CD14-positive monocyte (primary cell): Measurements from ENCODE around the gene GGA2. TPM values are rescaled to one million over a fixed set of nuclear protein-coding genes. Genes with fewer than 3 reads are reported as not detected.

Experiments
- DNase-seq, 3 donors: peaks; one replicate each; pipeline ENCODE4 v3.0.0-alpha.2; 2011 to 2022
- H2AFZ ChIP-seq: 2 replicates; pipeline ENCODE4 v1.6.0; 2012; ENCODE audit warnings: mild to moderate bottlenecking, low read depth, low read length, inconsistent platforms; ENCODE audit not compliant: insufficient read depth, poor library complexity, severe bottlenecking
- H3K27ac ChIP-seq, 2 donors: 1 replicate in 1 of 2; 2 replicates in 1 of 2; pipeline ENCODE4 v1.5.1; 2012 to 2013; ENCODE audit warnings: low read length in 2 of 2, control low read depth in 1 of 2, inconsistent platforms in 1 of 2, low read depth in 1 of 2, mild to moderate bottlenecking in 1 of 2
- H3K27me3 ChIP-seq, 2 donors: one replicate each; pipeline versions ENCODE4 v1.6.0 to v1.6.1; 2011 to 2013; ENCODE audit warnings: low read length in 2 of 2; ENCODE audit not compliant: control insufficient read depth in 2 of 2, insufficient read depth in 2 of 2
- H3K36me3 ChIP-seq, 2 donors: replicated peaks in 1 of 2; 1 replicate in 1 of 2; 2 replicates in 1 of 2; pipeline versions ENCODE4 v1.5.1 to v1.6.1; 2012 to 2013; ENCODE audit warnings: low read length in 2 of 2, control low read depth in 1 of 2, inconsistent platforms in 1 of 2, mild to moderate bottlenecking in 1 of 2; ENCODE audit not compliant: insufficient read depth in 2 of 2, control insufficient read depth in 1 of 2
- H3K4me1 ChIP-seq, 2 donors: 1 replicate in 1 of 2; 2 replicates in 1 of 2; pipeline versions ENCODE4 v1.5.1 to v1.6.1; 2012 to 2013; ENCODE audit warnings: low read length in 2 of 2, control low read depth in 1 of 2, inconsistent platforms in 1 of 2, mild to moderate bottlenecking in 1 of 2, moderate library complexity in 1 of 2; ENCODE audit not compliant: insufficient read depth in 2 of 2, control insufficient read depth in 1 of 2
- H3K4me2 ChIP-seq: replicated peaks from 2 replicates; pipeline ENCODE3; 2012; ENCODE audit warnings: low read length, moderate library complexity, mild to moderate bottlenecking; ENCODE audit not compliant: poor library complexity, severe bottlenecking; ENCODE audit errors: extremely low read depth
- H3K4me3 ChIP-seq, 3 experiments: fragments of 200-600 bp in 1 of 3; sonication (generic) in 1 of 3; replicated peaks in 1 of 3; 1 replicate in 2 of 3; 2 replicates in 1 of 3; pipeline ENCODE4 v1.5.1; 2011 to 2013; ENCODE audit warnings: low read length in 3 of 3, mild to moderate bottlenecking in 3 of 3, control low read depth in 2 of 3, low read depth in 2 of 3, inconsistent platforms in 1 of 3, moderate library complexity in 1 of 3
- H3K79me2 ChIP-seq: 2 replicates; pipeline ENCODE4 v1.6.0; 2012; ENCODE audit warnings: mild to moderate bottlenecking, control low read depth, inconsistent platforms, low read length, moderate library complexity; ENCODE audit not compliant: insufficient read depth
- H3K9ac ChIP-seq: 2 replicates; pipeline ENCODE4 v1.6.0; 2017; ENCODE audit warnings: low read length, mild to moderate bottlenecking; ENCODE audit not compliant: insufficient read depth, poor library complexity, severe bottlenecking
- H3K9me3 ChIP-seq, 2 donors: replicated peaks in 1 of 2; 1 replicate in 1 of 2; 2 replicates in 1 of 2; pipeline versions ENCODE4 v1.5.1 to v1.6.1; 2012 to 2013; ENCODE audit warnings: low read length in 2 of 2, control low read depth in 1 of 2; ENCODE audit not compliant: control insufficient read depth in 1 of 2, insufficient read depth in 1 of 2
- H4K20me1 ChIP-seq: 2 replicates; pipeline ENCODE4 v1.6.0; 2012; ENCODE audit warnings: mild to moderate bottlenecking, low read length, control low read depth, moderate library complexity; ENCODE audit not compliant: insufficient read depth
- H3K27ac Mint-ChIP-seq, 7 donors: one replicate each; pipeline ENCODE4 v1.8.0; 2020; ENCODE audit warnings: mild to moderate bottlenecking in 7 of 7, mixed read lengths in 7 of 7, moderate library complexity in 6 of 7, inconsistent platforms in 2 of 7
- H3K27me3 Mint-ChIP-seq, 3 donors: one replicate each; pipeline ENCODE4 v1.8.0; 2021 to 2022; ENCODE audit warnings: low read depth in 3 of 3, mild to moderate bottlenecking in 3 of 3, mixed read lengths in 3 of 3, moderate library complexity in 3 of 3, inconsistent platforms in 1 of 3
- H3K36me3 Mint-ChIP-seq, 2 donors: one replicate each; pipeline ENCODE4 v1.8.0; 2020; ENCODE audit warnings: mixed read lengths in 2 of 2, inconsistent platforms in 1 of 2, mild to moderate bottlenecking in 1 of 2
- H3K4me1 Mint-ChIP-seq: one replicate; pipeline ENCODE4 v1.8.0; 2020; ENCODE audit warnings: mild to moderate bottlenecking, mixed read lengths
- H3K4me3 Mint-ChIP-seq, 2 donors: one replicate each; pipeline ENCODE4 v1.8.0; 2020; ENCODE audit warnings: mild to moderate bottlenecking in 2 of 2, mixed read lengths in 2 of 2, moderate library complexity in 1 of 2
- H3K9me3 Mint-ChIP-seq, 7 donors: one replicate each; pipeline ENCODE4 v1.8.0; 2020 to 2022; ENCODE audit warnings: mixed read lengths in 7 of 7, mild to moderate bottlenecking in 6 of 7, moderate library complexity in 6 of 7, inconsistent platforms in 2 of 7
- CTCF ChIP-seq: fragments of 200-600 bp; IDR thresholded peaks from one replicate; pipeline ENCODE4 v1.8.0; 2022; ENCODE audit warnings: antibody characterized with exemption, mild to moderate bottlenecking
- WGBS: methylation state at CpG from one replicate; pipeline ENCODE4 v1.1.5; 2013; ENCODE audit warnings: missing lambda C conversion rate; ENCODE audit not compliant: insufficient coverage; 5-methylcytosine and 5-hydroxymethylcytosine counted together
- intact Hi-C, 2 donors: fragments of 100-400 bp; cut with micrococcal nuclease; formaldehyde crosslinking; loops; one replicate each; pipeline versions ENCODE4 v1.15.0 to v1.15.1; 2023
- polyA plus RNA-seq, 3 donors: library from polyadenylated mRNA; depleted of rRNA in 1 of 3; unstranded in 2 of 3; stranded (reverse) in 1 of 3; fragments of 300-500 nt in 2 of 3; fragments of >200 nt in 1 of 3; fragmentation: Illumina TruSeq in 2 of 3; gene quantifications; 1 replicate in 2 of 3; 2 replicates in 1 of 3; pipeline ENCODE4 v1.2.3, GENCODE V29; 2012 to 2021

Gene GGA2
- polyA plus RNA-seq, 3 donors, result 37.5 to 55.4 (median 49.5) TPM

GRCh38 chr16:23537390-23537789 lies 27.1 kb upstream of the GGA2 start:
- Mint-ChIP-seq H3K27ac (peak overlapping the region in 2 of 7 donors; percentile 15 to 20), H3K36me3 (peaks cover 30 to 48% of the 10 kb centered on the region in 2 donors), H3K27me3 (no peaks in the 10 kb centered on the region), H3K9me3 (no peaks in the 10 kb centered on the region), H3K4me1 (peaks cover 17% of the 10 kb centered on the region), H3K4me3 (no peak overlapping the region)
- H2AFZ ChIP-seq, result no peak overlapping the region
- no peak overlapping the region for H3K27ac ChIP-seq
- H3K4me2 ChIP-seq, result no peak overlapping the region
- no peaks in the 10 kb centered on the region for H3K27me3 ChIP-seq
- H3K79me2 ChIP-seq, result no peaks in the 10 kb centered on the region
- intact Hi-C loops, result no loop called here
- DNase-seq, result no peak
- TF ChIP-seq CTCF, result no peak
- peaks cover 14 to 47% of the 10 kb centered on the region in 2 donors for H3K36me3 ChIP-seq
- H4K20me1 ChIP-seq, result no peaks in the 10 kb centered on the region
- no peak overlapping the region for H3K9ac ChIP-seq
- no peak overlapping the region for H3K4me3 ChIP-seq
- 38% methylated on average over 1 of the region's 3 CpGs for WGBS
- peaks cover 11 to 14% of the 10 kb centered on the region in 2 donors for H3K4me1 ChIP-seq
- no peaks in the 10 kb centered on the region for H3K9me3 ChIP-seq

GRCh38 chr16:23535901-23536300 lies 25.6 kb upstream of the GGA2 start:
- no peak overlapping the region for H3K4me2 ChIP-seq
- no peak overlapping the region for H3K27ac ChIP-seq
- Mint-ChIP-seq H3K27me3 (no peaks in the 10 kb centered on the region), H3K4me3 (no peak overlapping the region), H3K9me3 (no peaks in the 10 kb centered on the region), H3K27ac (no peak overlapping the region), H3K36me3 (peaks cover 31 to 46% of the 10 kb centered on the region in 2 donors), H3K4me1 (peaks cover 17% of the 10 kb centered on the region)
- H3K4me1 ChIP-seq, result peaks cover 11 to 14% of the 10 kb centered on the region in 2 donors
- no peaks in the 10 kb centered on the region for H3K79me2 ChIP-seq
- no peak overlapping the region for H3K9ac ChIP-seq
- H3K27me3 ChIP-seq, result no peaks in the 10 kb centered on the region
- H3K9me3 ChIP-seq, result no peaks in the 10 kb centered on the region
- no peak for TF ChIP-seq CTCF
- no peaks in the 10 kb centered on the region for H4K20me1 ChIP-seq
- no peak overlapping the region for H2AFZ ChIP-seq
- no CpG with 5 or more reads among the region's 2 CpGs for WGBS
- no peak for DNase-seq
- H3K36me3 ChIP-seq, result peaks cover 19 to 55% of the 10 kb centered on the region in 2 donors
- intact Hi-C loops, result no loop called here
- no peak overlapping the region for H3K4me3 ChIP-seq
